CD4-positive, alpha-beta memory T cell (primary cell): ENCODE data around the gene TRAPPC13. TPM values are rescaled to one million over a fixed set of nuclear protein-coding genes. Genes with fewer than 3 reads are reported as not detected.

Experiments
- CTCF ChIA-PET: fragments of 350-600 bp; sonication (Branson Sonifier 250); formaldehyde crosslinking; loops from one replicate; lab custom pipeline; 2021; ENCODE audit warnings: inconsistent platforms; ENCODE audit not compliant: partially characterized antibody; lab: Charles Lee
- POLR2A ChIA-PET: fragments of 350-600 bp; sonication (Branson Sonifier 250); formaldehyde crosslinking; loops from one replicate; lab custom pipeline; 2021; ENCODE audit not compliant: partially characterized antibody; lab: Charles Lee
- DNase-seq, 5 donors: peaks; one replicate each; pipeline versions ENCODE4 v3.0.0 to v3.0.0-alpha.2; 2020 to 2022; ENCODE audit warnings: mixed read lengths in 1 of 5
- H3K27ac ChIP-seq: one replicate; pipeline ENCODE4 v1.7.0; 2013; ENCODE audit warnings: low read depth, low read length
- H3K27me3 ChIP-seq: 2 replicates; pipeline ENCODE4 v1.7.0; 2013; ENCODE audit warnings: mild to moderate bottlenecking, low read length, moderate library complexity; ENCODE audit not compliant: insufficient read depth
- H3K36me3 ChIP-seq: 2 replicates; pipeline ENCODE4 v1.7.0; 2013; ENCODE audit warnings: mild to moderate bottlenecking, low read length, moderate library complexity; ENCODE audit not compliant: insufficient read depth
- H3K4me1 ChIP-seq: 2 replicates; pipeline ENCODE4 v1.7.0; 2013; ENCODE audit warnings: mild to moderate bottlenecking, low read length, moderate library complexity; ENCODE audit not compliant: insufficient read depth
- H3K4me3 ChIP-seq, 2 donors: one replicate each; pipeline ENCODE4 v1.7.0; 2013; ENCODE audit warnings: low read length in 2 of 2, mild to moderate bottlenecking in 1 of 2
- H3K9me3 ChIP-seq, 2 donors: one replicate each; pipeline ENCODE4 v1.7.0; 2013; ENCODE audit warnings: low read length in 2 of 2, control low read depth in 1 of 2; ENCODE audit not compliant: control insufficient read depth in 1 of 2
- H3K27ac Mint-ChIP-seq, 7 donors: one replicate each; pipeline ENCODE4 v1.8.0; 2020 to 2021; ENCODE audit warnings: mixed read lengths in 7 of 7, mild to moderate bottlenecking in 6 of 7, inconsistent platforms in 3 of 7, moderate library complexity in 3 of 7
- H3K27me3 Mint-ChIP-seq, 2 donors: one replicate each; pipeline ENCODE4 v1.8.0; 2020 to 2021; ENCODE audit warnings: mixed read lengths in 2 of 2
- H3K36me3 Mint-ChIP-seq, 2 donors: one replicate each; pipeline ENCODE4 v1.8.0; 2020 to 2021; ENCODE audit warnings: mixed read lengths in 2 of 2, inconsistent platforms in 1 of 2, mild to moderate bottlenecking in 1 of 2
- H3K4me1 Mint-ChIP-seq, 4 donors: one replicate each; pipeline ENCODE4 v1.8.0; 2020 to 2021; ENCODE audit warnings: mixed read lengths in 4 of 4, mild to moderate bottlenecking in 1 of 4
- H3K4me3 Mint-ChIP-seq, 8 donors: one replicate each; pipeline ENCODE4 v1.8.0; 2020 to 2021; ENCODE audit warnings: mixed read lengths in 8 of 8, mild to moderate bottlenecking in 7 of 8, moderate library complexity in 6 of 8, inconsistent platforms in 3 of 8
- H3K9me3 Mint-ChIP-seq, 8 donors: one replicate each; pipeline ENCODE4 v1.8.0; 2020 to 2021; ENCODE audit warnings: mixed read lengths in 8 of 8, mild to moderate bottlenecking in 5 of 8, inconsistent platforms in 3 of 8, moderate library complexity in 1 of 8
- intact Hi-C: fragments of 100-400 bp; cut with micrococcal nuclease; formaldehyde crosslinking; loops from one replicate; pipeline ENCODE4 v1.15.1; 2023
- polyA plus RNA-seq, 2 donors: library from polyadenylated mRNA; unstranded; fragments of 300-500 nt; fragmentation: Illumina TruSeq; gene quantifications; one replicate each; pipeline ENCODE4 v1.2.3, GENCODE V29; 2021
- total RNA-seq, 2 experiments: library from RNA; stranded (reverse); gene quantifications; one replicate each; pipeline ENCODE4 v1.2.3, GENCODE V29; 2021

TRAPPC13 gene
- total and polyA plus RNA-seq, 4 experiments from 2014 or later = 16.4 to 21.4 (median 20.9) TPM

DNA sequence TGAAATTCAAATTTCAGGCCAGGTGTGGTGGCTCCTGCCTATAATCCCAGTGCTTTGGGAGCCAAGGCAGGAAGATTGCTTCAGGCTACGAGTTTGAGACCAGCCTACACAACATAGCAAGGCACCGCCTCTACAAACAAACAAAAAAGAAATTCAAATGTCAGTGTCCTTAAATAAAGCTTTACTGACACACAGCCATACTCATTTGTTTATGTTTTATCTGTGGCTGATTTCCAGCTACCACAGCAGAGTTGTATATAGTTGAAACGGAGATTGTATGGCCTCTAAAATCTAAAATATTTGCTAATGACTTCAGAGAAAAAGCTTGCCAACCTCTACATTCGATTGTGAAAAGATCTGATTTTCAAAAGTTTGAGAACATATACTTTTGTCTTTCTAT lies 15.4 kb downstream of the TRAPPC13 start:
- Histone ChIP-seq H3K9me3 (no peaks in the 10 kb centered on the region), H3K27ac (no peak overlapping the region), H3K4me1 (no peaks in the 10 kb centered on the region), H3K36me3 (peaks cover 13% of the 10 kb centered on the region), H3K27me3 (no peaks in the 10 kb centered on the region), H3K4me3 (no peak overlapping the region)
- Mint-ChIP-seq H3K4me1 (peaks cover 0 to 4% (median under 1%) of the 10 kb centered on the region in 4 donors), H3K36me3 (peaks cover 25 to 37% of the 10 kb centered on the region in 2 donors), H3K9me3 (no peaks in the 10 kb centered on the region), H3K27ac (no peak overlapping the region), H3K27me3 (no peaks in the 10 kb centered on the region), H3K4me3 (no peak overlapping the region)
- intact Hi-C loops = no loop called here
- no peak for DNase-seq
- ChIA-PET POLR2A (interaction anchor here (0.7 kb wide), 1 partner anchor 16 kb away, joined by 4 read pairs; the partner anchor contains the start of genes SHLD3, TRAPPC13 and TRIM23), CTCF (no interaction called here)

DNA sequence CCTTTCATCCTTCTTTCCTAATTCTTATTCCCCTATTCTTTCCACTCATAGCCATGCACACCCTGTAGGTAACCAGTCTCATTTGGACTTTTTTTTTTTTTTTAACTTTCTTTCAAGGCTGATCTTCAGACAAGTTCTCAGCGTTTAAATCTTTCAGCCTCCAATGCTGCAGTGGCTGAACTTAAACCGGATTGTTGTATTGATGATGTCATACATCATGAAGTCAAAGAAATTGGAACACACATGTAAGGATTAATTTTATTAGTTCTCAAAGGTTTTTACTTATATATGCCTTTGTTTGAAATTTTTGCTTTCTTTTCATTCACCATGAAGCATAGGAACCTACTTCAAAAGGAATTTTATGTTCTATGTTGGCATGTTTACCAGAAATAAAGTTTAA lies 22.1 kb downstream of the TRAPPC13 start:
- intact Hi-C loops = no loop called here
- Histone ChIP-seq H3K36me3 (no peaks in the 10 kb centered on the region), H3K27ac (no peak overlapping the region), H3K27me3 (no peaks in the 10 kb centered on the region), H3K4me3 (no peak overlapping the region), H3K4me1 (no peaks in the 10 kb centered on the region), H3K9me3 (no peaks in the 10 kb centered on the region)
- Mint-ChIP-seq H3K4me3 (no peak overlapping the region), H3K9me3 (no peaks in the 10 kb centered on the region), H3K27ac (peak overlapping the region in 2 of 7 donors; percentile 51 to 64), H3K4me1 (peaks cover 0 to 3% (median 1%) of the 10 kb centered on the region in 4 donors), H3K36me3 (peaks cover 18 to 31% of the 10 kb centered on the region in 2 donors), H3K27me3 (no peaks in the 10 kb centered on the region)
- no peak for DNase-seq
- ChIA-PET POLR2A (no interaction called here), CTCF (no interaction called here)

DNA sequence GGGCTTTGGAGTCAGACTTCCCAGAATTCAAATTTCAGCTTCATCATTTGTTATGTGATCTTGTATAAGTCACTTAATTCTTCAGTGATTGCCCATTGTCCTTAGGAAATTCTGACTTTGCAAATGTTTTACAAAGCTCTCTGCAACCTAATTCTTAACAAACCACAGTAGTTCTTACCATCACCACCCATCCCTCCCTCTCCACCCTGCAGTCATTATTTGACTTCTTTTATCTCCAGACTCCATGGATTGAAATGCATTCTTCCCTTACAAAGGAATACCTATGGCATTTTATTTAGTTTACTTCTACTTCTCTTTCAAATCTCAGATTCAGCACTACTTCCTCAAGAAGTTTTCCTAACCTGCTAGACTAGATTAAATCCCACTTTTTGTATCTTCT lies 23.1 kb downstream of the TRAPPC13 start:
- H3K4me3 Mint-ChIP-seq = no peak overlapping the region

DNA sequence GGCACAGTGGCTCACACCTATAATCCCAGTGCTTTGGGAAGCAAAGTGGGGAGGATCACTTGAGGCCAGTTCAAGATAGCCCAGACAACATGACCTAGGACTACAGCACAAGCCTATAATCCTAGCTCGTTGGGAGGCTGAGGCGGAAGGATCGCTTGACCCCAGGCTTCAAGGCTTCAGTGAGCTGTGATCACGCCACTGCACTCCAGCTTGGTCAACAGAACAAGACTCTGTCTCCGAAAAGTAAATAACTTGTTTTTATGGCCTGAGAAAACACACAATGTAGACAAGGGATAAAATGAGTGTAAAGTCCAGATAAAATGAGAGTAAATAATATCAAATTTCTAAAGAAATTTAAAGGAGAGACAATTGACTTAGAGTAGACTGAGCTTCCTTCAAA lies 26.3 kb downstream of the TRAPPC13 start:
- no peak overlapping the region for H3K27ac ChIP-seq
- ChIA-PET POLR2A (interaction anchor here (2.3 kb wide), 1 partner anchor 27 kb away, joined by 5 read pairs; the partner anchor contains the start of gene TRIM23), CTCF (interaction anchor here (0.5 to 1.5 kb wide), 2 partner anchors 9 to 75 kb away, joined by 5 read pairs; no protein-coding TSS in a partner anchor)
- H3K4me3 Mint-ChIP-seq = no peak overlapping the region
- no peaks in the 10 kb centered on the region for H3K36me3 ChIP-seq
- no peak overlapping the region for H3K27ac Mint-ChIP-seq
- no peaks in the 10 kb centered on the region for H3K27me3 ChIP-seq
- H3K4me1 ChIP-seq = no peaks in the 10 kb centered on the region
- H3K27me3 Mint-ChIP-seq = no peaks in the 10 kb centered on the region
- DNase-seq = no peak
- peaks cover 0 to 3% (median under 1%) of the 10 kb centered on the region in 4 donors for H3K4me1 Mint-ChIP-seq
- no peak overlapping the region for H3K4me3 ChIP-seq
- peaks cover 23 to 33% of the 10 kb centered on the region in 2 donors for H3K36me3 Mint-ChIP-seq
- intact Hi-C loops = no loop called here
- no peaks in the 10 kb centered on the region for H3K9me3 ChIP-seq
- no peaks in the 10 kb centered on the region for H3K9me3 Mint-ChIP-seq

More for the DNA sequence above, 23.1 kb downstream of the TRAPPC13 start:
- H3K9me3 Mint-ChIP-seq = no peaks in the 10 kb centered on the region
- peak overlapping the region in 2 of 7 donors; percentile 6 to 43 for H3K27ac Mint-ChIP-seq
- H3K4me3 ChIP-seq = no peak overlapping the region
- DNase-seq = no peak
- H3K4me1 Mint-ChIP-seq = peaks cover 0 to 3% (median 1%) of the 10 kb centered on the region in 4 donors
- H3K36me3 Mint-ChIP-seq = peaks cover 14 to 31% of the 10 kb centered on the region in 2 donors
- CTCF ChIA-PET = interaction anchor here (0.9 kb wide), 1 partner anchor 660 kb away, joined by 3 read pairs; no protein-coding TSS in a partner anchor
- intact Hi-C loops = no loop called here
- H3K27ac ChIP-seq = no peak overlapping the region
- POLR2A ChIA-PET = no interaction called here
- no peaks in the 10 kb centered on the region for H3K4me1 ChIP-seq
- no peaks in the 10 kb centered on the region for H3K27me3 Mint-ChIP-seq
- H3K27me3 ChIP-seq = no peaks in the 10 kb centered on the region
- no peaks in the 10 kb centered on the region for H3K36me3 ChIP-seq
- no peaks in the 10 kb centered on the region for H3K9me3 ChIP-seq

DNA sequence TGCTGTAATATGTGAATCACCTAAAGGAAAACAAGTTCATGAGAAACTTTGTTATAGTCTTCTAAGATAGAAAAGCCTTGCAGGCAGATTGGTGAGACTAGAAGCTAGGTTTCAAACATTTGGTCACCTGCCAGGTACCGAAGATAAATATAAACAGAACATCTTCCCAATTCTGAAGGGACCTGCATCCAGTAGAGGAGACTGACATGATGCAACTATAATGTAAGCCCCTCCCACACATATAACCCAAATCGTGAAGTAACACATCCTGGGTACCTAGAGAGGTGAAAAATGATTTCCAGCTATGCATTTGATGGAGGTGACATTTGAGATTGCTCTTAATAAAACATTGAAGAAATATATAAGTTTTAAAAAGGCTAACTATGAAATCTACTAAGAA lies 29.9 kb downstream of the TRAPPC13 start:
- ChIA-PET POLR2A (no interaction called here), CTCF (no interaction called here)
- H3K36me3 ChIP-seq = no peaks in the 10 kb centered on the region
- H3K9me3 Mint-ChIP-seq = no peaks in the 10 kb centered on the region
- intact Hi-C loops = no loop called here
- no peaks in the 10 kb centered on the region for H3K27me3 Mint-ChIP-seq
- H3K27ac ChIP-seq = no peak overlapping the region
- H3K4me3 ChIP-seq = no peak overlapping the region
- H3K9me3 ChIP-seq = no peaks in the 10 kb centered on the region
- no peak for DNase-seq
- no peaks in the 10 kb centered on the region for H3K27me3 ChIP-seq
- H3K36me3 Mint-ChIP-seq = peaks cover 20 to 30% of the 10 kb centered on the region in 2 donors
- H3K4me3 Mint-ChIP-seq = no peak overlapping the region
- H3K27ac Mint-ChIP-seq = no peak overlapping the region
- no peaks in the 10 kb centered on the region for H3K4me1 ChIP-seq
- H3K4me1 Mint-ChIP-seq = no peaks in the 10 kb centered on the region

DNA sequence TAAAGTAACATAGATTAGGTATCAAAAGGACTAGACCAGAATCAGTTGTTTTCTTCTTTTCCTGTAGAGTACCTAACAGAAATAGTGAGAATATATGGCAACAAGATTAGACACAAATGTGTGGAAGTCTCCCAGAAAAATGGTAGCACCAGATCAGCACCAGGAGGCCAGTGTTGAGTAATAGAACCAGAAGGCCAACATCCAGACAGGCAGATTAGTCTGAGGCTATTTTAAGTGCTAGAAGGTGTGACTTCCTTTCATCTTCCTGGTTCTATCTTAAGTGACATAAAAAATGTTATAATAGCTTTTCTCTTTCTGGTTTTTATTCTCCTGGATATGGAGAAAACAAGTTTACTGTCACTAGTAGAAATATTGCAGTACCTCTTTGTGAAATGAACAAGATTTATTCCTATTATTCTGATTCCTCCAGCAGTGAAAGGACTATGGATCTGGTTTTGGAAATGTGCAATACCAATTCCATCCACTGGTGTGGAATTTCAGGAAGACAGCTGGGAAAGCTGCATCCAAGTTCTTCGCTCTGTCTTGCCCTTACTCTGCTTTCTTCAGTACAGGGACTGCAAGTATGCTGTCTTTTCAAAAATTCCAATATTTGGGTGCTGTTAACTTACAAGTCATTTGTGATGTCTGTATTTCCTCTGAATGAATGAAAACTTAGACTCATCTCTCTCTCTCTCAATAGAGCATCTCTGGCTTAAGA lies 39.1 kb downstream of the TRAPPC13 start:
- POLR2A ChIA-PET = interaction anchor here (0.8 kb wide), 1 partner anchor 169 kb away, joined by 3 read pairs; no protein-coding TSS in a partner anchor
- H3K27ac Mint-ChIP-seq = peak overlapping the region in 5 of 7 donors; percentile 37 to 81 (median 58)

DNA sequence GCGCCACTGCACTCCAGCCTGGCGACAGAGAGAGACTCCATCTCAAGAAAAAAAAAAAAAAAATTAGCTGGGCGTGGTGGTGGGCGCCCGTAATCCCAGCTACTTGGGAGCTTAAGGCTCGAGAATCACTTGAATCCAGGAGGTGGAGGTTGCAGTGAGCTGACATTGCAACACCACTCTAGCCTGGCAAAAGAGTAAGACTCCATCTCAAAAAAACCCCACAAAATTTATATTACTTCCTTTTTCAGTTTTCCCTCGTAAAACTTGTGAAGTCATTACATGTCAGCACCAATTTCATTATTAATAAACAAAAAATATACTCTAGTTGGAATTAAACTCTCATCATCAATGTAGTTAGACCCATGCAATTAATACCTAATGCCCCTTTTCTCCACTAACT lies 43.9 kb downstream of the TRAPPC13 start:
- DNase-seq = no peak
- no peaks in the 10 kb centered on the region for H3K9me3 ChIP-seq
- H3K4me3 ChIP-seq = no peak overlapping the region
- no peaks in the 10 kb centered on the region for H3K9me3 Mint-ChIP-seq
- peak overlapping the region in 1 of 7 donors; percentile 29 for H3K27ac Mint-ChIP-seq
- peaks cover 0 to 4% (median 1%) of the 10 kb centered on the region in 4 donors for H3K4me1 Mint-ChIP-seq
- intact Hi-C loops = no loop called here
- H3K4me3 Mint-ChIP-seq = no peak overlapping the region
- no peaks in the 10 kb centered on the region for H3K4me1 ChIP-seq
- POLR2A ChIA-PET = no interaction called here
- H3K27ac ChIP-seq = no peak overlapping the region
- CTCF ChIA-PET = no interaction called here
- no peaks in the 10 kb centered on the region for H3K27me3 Mint-ChIP-seq
- H3K36me3 Mint-ChIP-seq = peaks cover 31 to 67% of the 10 kb centered on the region in 2 donors
- peaks cover 45% of the 10 kb centered on the region for H3K36me3 ChIP-seq
- H3K27me3 ChIP-seq = no peaks in the 10 kb centered on the region

More for the DNA sequence above, 39.1 kb downstream of the TRAPPC13 start:
- no peak overlapping the region for H3K27ac ChIP-seq
- H3K4me1 Mint-ChIP-seq = peaks cover 0 to 6% (median 1%) of the 10 kb centered on the region in 4 donors
- H3K9me3 ChIP-seq = no peaks in the 10 kb centered on the region
- H3K27me3 ChIP-seq = no peaks in the 10 kb centered on the region
- peaks cover 7% of the 10 kb centered on the region for H3K36me3 ChIP-seq
- no peaks in the 10 kb centered on the region for H3K27me3 Mint-ChIP-seq
- intact Hi-C loops = no loop called here
- no peak overlapping the region for H3K4me3 Mint-ChIP-seq
- H3K4me3 ChIP-seq = no peak overlapping the region
- H3K4me1 ChIP-seq = no peaks in the 10 kb centered on the region
- DNase-seq = no peak
- CTCF ChIA-PET = no interaction called here
- no peaks in the 10 kb centered on the region for H3K9me3 Mint-ChIP-seq
- H3K36me3 Mint-ChIP-seq = peaks cover 18 to 52% of the 10 kb centered on the region in 2 donors
